HUES6 (cell line): ENCODE measurements around the gene PRXL2B.
"Not testable (repeated sequence)": the region's sequence is repeated elsewhere in the genome, so short reads cannot be mapped to it uniquely, and the experiment has no call there.

ENCODE experiments used
- H3K27ac ChIP-seq: 2 replicates; pipeline ENCODE4 v1.7.0; 2013; ENCODE audit warnings: low read depth, mild to moderate bottlenecking, low read length, inconsistent platforms
- H3K27me3 ChIP-seq: 2 replicates; pipeline ENCODE4 v1.6.1; 2013; ENCODE audit warnings: low read length; ENCODE audit not compliant: control insufficient read depth, insufficient read depth
- H3K36me3 ChIP-seq: 2 replicates; pipeline ENCODE4 v1.6.1; 2013; ENCODE audit warnings: low read length; ENCODE audit not compliant: control insufficient read depth, insufficient read depth
- H3K4me1 ChIP-seq: 2 replicates; pipeline ENCODE4 v1.6.1; 2013; ENCODE audit warnings: low read length; ENCODE audit not compliant: control insufficient read depth, insufficient read depth
- H3K4me3 ChIP-seq: 2 replicates; pipeline ENCODE4 v1.5.1; 2013; ENCODE audit warnings: low read depth, low read length
- H3K9ac ChIP-seq: one replicate; pipeline ENCODE4 v1.6.1; 2013; ENCODE audit warnings: mild to moderate bottlenecking, low read length
- H3K9me3 ChIP-seq: 2 replicates; pipeline ENCODE4 v1.6.1; 2013; ENCODE audit warnings: low read depth, low read length; ENCODE audit not compliant: control insufficient read depth, insufficient read depth

Gene PRXL2B

GRCh38 chr1:2617971-2618470, 31.4 kb downstream of the PRXL2B start:
- no peaks in the 10 kb centered on the region for H3K4me1 ChIP-seq
- no peak overlapping the region for H3K27ac ChIP-seq
- no peak overlapping the region for H3K4me3 ChIP-seq
- H3K9ac ChIP-seq: no peak overlapping the region
- H3K27me3 ChIP-seq: peaks cover 8% of the 10 kb centered on the region; the same call in 1 of the 2 replicates
- H3K36me3 ChIP-seq: no peaks in the 10 kb centered on the region
- peaks cover 35% of the 10 kb centered on the region for H3K9me3 ChIP-seq

- Histone ChIP-seq H3K27ac (no peak overlapping the region), H3K4me3 (no peak overlapping the region), H3K27me3 (peaks cover 54% of the 10 kb centered on the region), H3K4me1 (no peaks in the 10 kb centered on the region), H3K36me3 (no peaks in the 10 kb centered on the region), H3K9ac (no peak overlapping the region), H3K9me3 (peaks cover 22% of the 10 kb centered on the region)
Measured at GRCh38 chr1:2623571-2624337, 37.2 kb downstream of the PRXL2B start.

- Histone ChIP-seq H3K4me3 (no peak overlapping the region), H3K27ac (no peak overlapping the region), H3K27me3 (peaks cover 64% of the 10 kb centered on the region), H3K4me1 (no peaks in the 10 kb centered on the region), H3K36me3 (no peaks in the 10 kb centered on the region), H3K9me3 (peaks cover 19% of the 10 kb centered on the region), H3K9ac (no peak overlapping the region)
Measured at GRCh38 chr1:2624735-2625300, 38.2 kb downstream of the PRXL2B start.

GRCh38 chr1:2625311-2625710, 38.7 kb downstream of the PRXL2B start:
- H3K27ac ChIP-seq: no peak overlapping the region
- no peaks in the 10 kb centered on the region for H3K4me1 ChIP-seq
- no peak overlapping the region for H3K4me3 ChIP-seq
- no peak overlapping the region for H3K9ac ChIP-seq
- H3K27me3 ChIP-seq: peaks cover 69% of the 10 kb centered on the region
- peaks cover 15% of the 10 kb centered on the region for H3K9me3 ChIP-seq
- H3K36me3 ChIP-seq: no peaks in the 10 kb centered on the region

GRCh38 chr1:2625748-2626147, 39.2 kb downstream of the PRXL2B start:
- not testable (repeated sequence) for H3K27ac ChIP-seq, H3K9ac ChIP-seq, H3K4me1 ChIP-seq, H3K4me3 ChIP-seq, H3K36me3 ChIP-seq
- Histone ChIP-seq H3K27me3 (peaks cover 74% of the 10 kb centered on the region), H3K9me3 (peaks cover 11% of the 10 kb centered on the region)

GRCh38 chr1:2627746-2628145, 41.2 kb downstream of the PRXL2B start:
- H3K36me3 ChIP-seq: no peaks in the 10 kb centered on the region
- H3K9me3 ChIP-seq: no peaks in the 10 kb centered on the region; the same call in 1 of the 2 replicates
- H3K27ac ChIP-seq: no peak overlapping the region
- H3K4me1 ChIP-seq: peaks cover 12% of the 10 kb centered on the region
- no peak overlapping the region for H3K4me3 ChIP-seq
- H3K9ac ChIP-seq: no peak overlapping the region
- H3K27me3 ChIP-seq: peaks cover 84% of the 10 kb centered on the region

- Histone ChIP-seq H3K9ac (no peak overlapping the region), H3K4me1 (peaks cover 18% of the 10 kb centered on the region), H3K9me3 (no peaks in the 10 kb centered on the region; the same call in 1 of the 2 replicates), H3K27ac (no peak overlapping the region), H3K4me3 (peak overlapping the region; percentile 56), H3K36me3 (no peaks in the 10 kb centered on the region), H3K27me3 (peaks cover 84% of the 10 kb centered on the region)
Measured at GRCh38 chr1:2628191-2628932, 41.8 kb downstream of the PRXL2B start.

- Histone ChIP-seq H3K27ac (no peak overlapping the region), H3K27me3 (peaks cover 76% of the 10 kb centered on the region), H3K36me3 (no peaks in the 10 kb centered on the region), H3K9ac (no peak overlapping the region), H3K4me1 (peaks cover 20% of the 10 kb centered on the region), H3K9me3 (no peaks in the 10 kb centered on the region; the same call in 1 of the 2 replicates), H3K4me3 (peak overlapping the region; percentile 56)
Measured at GRCh38 chr1:2628933-2629626, 42.5 kb downstream of the PRXL2B start.

- no peak overlapping the region for H3K9ac ChIP-seq
- H3K36me3 ChIP-seq: no peaks in the 10 kb centered on the region
- H3K4me1 ChIP-seq: peaks cover 20% of the 10 kb centered on the region
- H3K9me3 ChIP-seq: no peaks in the 10 kb centered on the region; the same call in 1 of the 2 replicates
- H3K4me3 ChIP-seq: peak overlapping the region; percentile 56; the same call in 1 of the 2 replicates
- H3K27ac ChIP-seq: no peak overlapping the region
- H3K27me3 ChIP-seq: peaks cover 69% of the 10 kb centered on the region
Measured at GRCh38 chr1:2629627-2630497, 43.3 kb downstream of the PRXL2B start.
